HepG2 (cell line): Measurements from ENCODE around the gene NOTCH3. TPM values are rescaled to one million over a fixed set of nuclear protein-coding genes. Genes with fewer than 3 reads are reported as not detected.

ENCODE experiments used
- ARNT ChIP-seq: fragments of 450-650 bp; IDR thresholded peaks from 2 replicates; pipeline ENCODE4 v1.6.1; 2017
- GZF1 ChIP-seq: sonication (generic); formaldehyde crosslinking; IDR thresholded peaks from 2 replicates; pipeline ENCODE4 v1.5.1; 2020; ENCODE audit warnings: mild to moderate bottlenecking, missing genetic modification reagents
- MEIS2 ChIP-seq: sonication (generic); formaldehyde crosslinking; IDR thresholded peaks from 2 replicates; pipeline ENCODE4 v1.9.0; 2021; ENCODE audit warnings: mild to moderate bottlenecking, missing genetic modification reagents
- NCOA1 ChIP-seq: sonication (generic); formaldehyde crosslinking; IDR thresholded peaks from 2 replicates; pipeline ENCODE4 v1.9.0; 2021; ENCODE audit warnings: missing genetic modification reagents
- NCOR1 ChIP-seq: fragments of 200-600 bp; sonication (generic); IDR thresholded peaks from 2 replicates; pipeline ENCODE4 v1.7.0; 2017; ENCODE audit warnings: antibody characterized with exemption, low read length, borderline replicate concordance
- NFRKB ChIP-seq: fragments of 450-650 bp; IDR thresholded peaks from 2 replicates; pipeline ENCODE4 v1.6.1; 2017
- SETDB1 ChIP-seq: sonication (generic); formaldehyde crosslinking; IDR thresholded peaks from 2 replicates; pipeline ENCODE4 v1.5.1; 2020; ENCODE audit warnings: missing genetic modification reagents, mild to moderate bottlenecking, borderline replicate concordance
- ZFP36 ChIP-seq: fragments of 150-350 bp; IDR thresholded peaks from 2 replicates; pipeline ENCODE4 v1.6.1; 2018; ENCODE audit warnings: borderline replicate concordance, low read length, low read depth; ENCODE audit not compliant: partially characterized antibody
- ZMYM3 ChIP-seq: sonication (generic); formaldehyde crosslinking; IDR thresholded peaks from 2 replicates; pipeline ENCODE4 v1.5.1; 2020; ENCODE audit warnings: mild to moderate bottlenecking, missing genetic modification reagents
- ZNF331 ChIP-seq: sonication (generic); formaldehyde crosslinking; IDR thresholded peaks from 2 replicates; pipeline ENCODE4 v1.4.0; 2020; ENCODE audit warnings: missing genetic modification reagents
- ZNF33B ChIP-seq: sonication (generic); formaldehyde crosslinking; IDR thresholded peaks from 2 replicates; pipeline ENCODE4 v1.5.1; 2020; ENCODE audit warnings: mild to moderate bottlenecking, missing genetic modification reagents
- ZNF34 ChIP-seq: sonication (generic); formaldehyde crosslinking; IDR thresholded peaks from 2 replicates; pipeline ENCODE4 v1.4.0; 2020; ENCODE audit warnings: mild to moderate bottlenecking, missing genetic modification reagents, borderline replicate concordance
- ZNF550 ChIP-seq: sonication (generic); formaldehyde crosslinking; IDR thresholded peaks from 2 replicates; pipeline ENCODE4 v1.4.0; 2020; ENCODE audit warnings: mild to moderate bottlenecking, missing genetic modification reagents, borderline replicate concordance
- ZNF564 ChIP-seq: sonication (generic); formaldehyde crosslinking; IDR thresholded peaks from 2 replicates; pipeline ENCODE4 v1.8.1; 2023; ENCODE audit warnings: mild to moderate bottlenecking, missing genetic modification reagents
- ZNF609 ChIP-seq: sonication (generic); formaldehyde crosslinking; IDR thresholded peaks from 2 replicates; pipeline ENCODE4 v1.4.0; 2020; ENCODE audit warnings: mild to moderate bottlenecking, missing genetic modification reagents, borderline replicate concordance
- ZNF615 ChIP-seq: sonication (generic); formaldehyde crosslinking; IDR thresholded peaks from 2 replicates; pipeline ENCODE4 v1.5.0; 2020; ENCODE audit warnings: mild to moderate bottlenecking, missing genetic modification reagents, borderline replicate concordance
- ZSCAN20 ChIP-seq: sonication (generic); formaldehyde crosslinking; IDR thresholded peaks from 2 replicates; pipeline ENCODE4 v1.4.0; 2020; ENCODE audit warnings: missing genetic modification reagents, mild to moderate bottlenecking, borderline replicate concordance
- polyA plus RNA-seq, 8 experiments: library from polyadenylated mRNA; depleted of rRNA in 3 of 8; stranded (reverse) in 7 of 8; unstranded in 1 of 8; fragments of >200 nt; fragmentation: Illumina TruSeq in 4 of 8; extraction: Trizol in 4 of 8; gene quantifications; 2 replicates each; pipeline versions ENCODE4 v1.2.1 to v1.2.3, GENCODE V29; 2011 to 2016; ENCODE audit warnings: low read depth in 4 of 8, missing spikeins in 1 of 8, mixed read lengths in 1 of 8; ENCODE audit not compliant: insufficient read depth in 1 of 8
- total RNA-seq, 5 experiments: library from RNA; depleted of rRNA; stranded (reverse); fragments of >200 nt; fragmentation: Illumina TruSeq; extraction: Trizol; gene quantifications; 2 replicates each; pipeline ENCODE4 v1.2.3, GENCODE V29; 2016; ENCODE audit warnings: low read depth in 1 of 5
- TF ChIP-seq, protein P1 (sequence below): sonication (generic); formaldehyde crosslinking; IDR thresholded peaks from 2 replicates; pipeline ENCODE4 v1.8.0; 2022; ENCODE audit warnings: mild to moderate bottlenecking, missing genetic modification reagents; ENCODE audit not compliant: insufficient replicate concordance
- TF ChIP-seq, protein P2 (sequence below): sonication (generic); formaldehyde crosslinking; IDR thresholded peaks from 2 replicates; pipeline ENCODE4 v1.9.0; 2022; ENCODE audit warnings: missing genetic modification reagents, mild to moderate bottlenecking, borderline replicate concordance
- TF ChIP-seq, protein P3 (sequence below): sonication (generic); formaldehyde crosslinking; IDR thresholded peaks from 2 replicates; pipeline ENCODE4 v1.8.1; 2023; ENCODE audit warnings: mild to moderate bottlenecking, moderate library complexity, missing genetic modification reagents

The NOTCH3 gene
- total and polyA plus RNA-seq, 2 of the 13 experiments (the other 11 are each of a cell fraction or from before 2014, with no cell fraction given) = 0.09 to 0.28 TPM

- no peak for TF ChIP-seq ZNF609 (CRISPR knock-in tag)
- no peak for TF ChIP-seq ZNF615
- no peak for TF ChIP-seq ZSCAN20 (CRISPR knock-in tag)
- TF ChIP-seq, protein P1, sequence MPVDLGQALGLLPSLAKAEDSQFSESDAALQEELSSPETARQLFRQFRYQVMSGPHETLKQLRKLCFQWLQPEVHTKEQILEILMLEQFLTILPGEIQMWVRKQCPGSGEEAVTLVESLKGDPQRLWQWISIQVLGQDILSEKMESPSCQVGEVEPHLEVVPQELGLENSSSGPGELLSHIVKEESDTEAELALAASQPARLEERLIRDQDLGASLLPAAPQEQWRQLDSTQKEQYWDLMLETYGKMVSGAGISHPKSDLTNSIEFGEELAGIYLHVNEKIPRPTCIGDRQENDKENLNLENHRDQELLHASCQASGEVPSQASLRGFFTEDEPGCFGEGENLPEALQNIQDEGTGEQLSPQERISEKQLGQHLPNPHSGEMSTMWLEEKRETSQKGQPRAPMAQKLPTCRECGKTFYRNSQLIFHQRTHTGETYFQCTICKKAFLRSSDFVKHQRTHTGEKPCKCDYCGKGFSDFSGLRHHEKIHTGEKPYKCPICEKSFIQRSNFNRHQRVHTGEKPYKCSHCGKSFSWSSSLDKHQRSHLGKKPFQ (CRISPR knock-in tag) = peak; percentile 45
- no peak for TF ChIP-seq GZF1 (CRISPR knock-in tag)
- no peak for TF ChIP-seq ARNT
- no peak for TF ChIP-seq ZFP36
- no peak for TF ChIP-seq ZNF331 (CRISPR knock-in tag)
- TF ChIP-seq NCOA1 (CRISPR knock-in tag) = no peak
- TF ChIP-seq ZNF34 (CRISPR knock-in tag) = no peak
- no peak for TF ChIP-seq NFRKB
- TF ChIP-seq NCOR1 = no peak
- TF ChIP-seq, protein P2, sequence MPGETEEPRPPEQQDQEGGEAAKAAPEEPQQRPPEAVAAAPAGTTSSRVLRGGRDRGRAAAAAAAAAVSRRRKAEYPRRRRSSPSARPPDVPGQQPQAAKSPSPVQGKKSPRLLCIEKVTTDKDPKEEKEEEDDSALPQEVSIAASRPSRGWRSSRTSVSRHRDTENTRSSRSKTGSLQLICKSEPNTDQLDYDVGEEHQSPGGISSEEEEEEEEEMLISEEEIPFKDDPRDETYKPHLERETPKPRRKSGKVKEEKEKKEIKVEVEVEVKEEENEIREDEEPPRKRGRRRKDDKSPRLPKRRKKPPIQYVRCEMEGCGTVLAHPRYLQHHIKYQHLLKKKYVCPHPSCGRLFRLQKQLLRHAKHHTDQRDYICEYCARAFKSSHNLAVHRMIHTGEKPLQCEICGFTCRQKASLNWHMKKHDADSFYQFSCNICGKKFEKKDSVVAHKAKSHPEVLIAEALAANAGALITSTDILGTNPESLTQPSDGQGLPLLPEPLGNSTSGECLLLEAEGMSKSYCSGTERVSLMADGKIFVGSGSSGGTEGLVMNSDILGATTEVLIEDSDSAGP (CRISPR knock-in tag) = no peak; the same call in 1 of the 2 replicates
- no peak for TF ChIP-seq ZNF33B (CRISPR knock-in tag)
- no peak for TF ChIP-seq MEIS2
- TF ChIP-seq, protein P3, sequence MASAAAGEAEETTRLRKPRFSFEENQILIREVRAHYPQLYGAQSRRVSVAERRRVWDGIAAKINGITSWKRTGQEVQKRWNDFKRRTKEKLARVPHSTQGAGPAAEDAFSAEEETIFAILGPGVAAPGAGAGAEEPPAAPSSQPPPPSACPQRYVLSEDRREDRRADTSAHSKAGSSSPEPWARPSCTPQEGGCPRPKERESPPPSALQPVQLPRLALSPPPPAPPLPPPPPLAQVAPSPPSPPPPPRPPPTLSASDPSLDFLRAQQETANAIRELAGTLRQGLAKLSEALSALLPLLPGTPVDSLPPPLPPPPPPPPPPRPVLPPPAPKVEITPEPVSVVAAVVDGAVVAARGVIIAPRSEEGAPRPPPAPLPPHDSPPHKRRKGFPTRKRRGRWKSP (CRISPR knock-in tag) = 0 out of 2 replicates have a peak, but pooled peaks have one; percentile 56
- no peak for TF ChIP-seq ZNF550 (CRISPR knock-in tag)
- TF ChIP-seq ZMYM3 (CRISPR knock-in tag) = 0 out of 2 replicates have a peak, but pooled peaks have one; percentile 10
- no peak for TF ChIP-seq SETDB1 (CRISPR knock-in tag)
- TF ChIP-seq ZNF564 (CRISPR knock-in tag) = no peak
Observed at GRCh38 chr19:15180451-15181390, 20.1 kb downstream of the NOTCH3 start (continued).
